Measurements from ENCODE around the gene CTH. TPM values are rescaled to one million over a fixed set of nuclear protein-coding genes. Genes with fewer than 3 reads are reported as not detected.

The CTH gene
- total RNA-seq, 1 experiment from 2014 or later: 26.3 TPM

Other genes starting within 250 kb of the CTH start
- 18.3 and 29.5 TPM in 2 replicates for gene LRRC40, start 205.7 kb upstream of the CTH start, total RNA-seq (2014; rRNA removed; shearing (Covaris generic))
- gene SRSF11, start 189.9 kb upstream of the CTH start, total RNA-seq (2014; rRNA removed; shearing (Covaris generic)): 48.5 and 65.2 TPM in 2 replicates
- gene ANKRD13C, start 56.5 kb upstream of the CTH start, total RNA-seq (2014; rRNA removed; shearing (Covaris generic)): 24.2 and 29.9 TPM in 2 replicates